Activated CD8-positive, alpha-beta memory T cell treated with anti-CD3 and anti-CD28 coated beads, Interleukin-2, amount 10 ng/mL, durations not matched to agents 7 days and 5 days (primary cell): ENCODE measurements around the gene NPSR1. TPM values are rescaled to one million over a fixed set of nuclear protein-coding genes. Genes with fewer than 3 reads are reported as not detected.

Experiments
- ATAC-seq: fragments of 150-1000 bp; cut with Tn5 transposase; one replicate; pipeline ENCODE4 v1.10.0; 2021; ENCODE audit warnings: moderate library complexity
- CTCF ChIA-PET: fragments of 350-600 bp; sonication (Branson Sonifier 250); formaldehyde crosslinking; loops from one replicate; lab custom pipeline; 2021; ENCODE audit warnings: antibody characterized with exemption; lab: Charles Lee
- DNase-seq: peaks from one replicate; pipeline ENCODE4 v3.0.0-alpha.2; 2020
- H3K27ac Mint-ChIP-seq: one replicate; pipeline ENCODE4 v1.8.0; 2021; ENCODE audit warnings: mild to moderate bottlenecking, mixed read lengths
- H3K27me3 Mint-ChIP-seq: one replicate; pipeline ENCODE4 v1.8.0; 2021; ENCODE audit warnings: mixed read lengths
- H3K36me3 Mint-ChIP-seq: one replicate; pipeline ENCODE4 v1.8.0; 2021; ENCODE audit warnings: mild to moderate bottlenecking, mixed read lengths
- H3K4me1 Mint-ChIP-seq: one replicate; pipeline ENCODE4 v1.8.0; 2021; ENCODE audit warnings: mixed read lengths
- H3K4me3 Mint-ChIP-seq: one replicate; pipeline ENCODE4 v1.8.0; 2021; ENCODE audit warnings: mild to moderate bottlenecking, moderate library complexity, mixed read lengths
- H3K9me3 Mint-ChIP-seq: one replicate; pipeline ENCODE4 v1.8.0; 2022; ENCODE audit warnings: low read depth, mixed read lengths
- total RNA-seq, 2 experiments: library from RNA; stranded (reverse); gene quantifications; one replicate each; pipeline ENCODE4 v1.2.3, GENCODE V29; 2021

NPSR1 gene
- total RNA-seq, 2 experiments from 2014 or later = not detected

DNA sequence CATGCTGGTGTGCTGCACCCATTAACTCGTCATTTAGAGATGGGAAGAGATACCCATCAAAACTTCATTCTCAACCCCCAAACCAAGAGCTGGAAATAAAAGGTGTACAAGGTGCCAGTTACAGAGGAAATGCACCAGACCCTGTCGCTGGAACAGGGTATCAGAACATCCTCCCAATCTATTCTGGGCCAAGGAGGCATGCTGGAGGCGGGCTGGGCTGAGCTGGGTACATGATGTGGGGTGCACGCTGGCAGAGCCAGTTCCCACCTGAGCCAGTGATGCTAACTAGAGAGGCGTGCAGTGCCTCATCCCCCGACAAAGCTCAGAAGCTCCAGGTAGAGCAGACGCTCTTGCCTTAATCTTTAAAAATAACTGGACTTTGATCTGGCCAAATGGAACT is 70.1 kb downstream of the NPSR1 start:
- Mint-ChIP-seq H3K4me1 (peaks cover 8% of the 10 kb centered on the region), H3K27ac (no peak overlapping the region), H3K4me3 (no peak overlapping the region), H3K27me3 (no peaks in the 10 kb centered on the region), H3K9me3 (no peaks in the 10 kb centered on the region), H3K36me3 (no peaks in the 10 kb centered on the region)
- CTCF ChIA-PET = no interaction called here
- no peak for ATAC-seq
- DNase-seq = no peak

DNA sequence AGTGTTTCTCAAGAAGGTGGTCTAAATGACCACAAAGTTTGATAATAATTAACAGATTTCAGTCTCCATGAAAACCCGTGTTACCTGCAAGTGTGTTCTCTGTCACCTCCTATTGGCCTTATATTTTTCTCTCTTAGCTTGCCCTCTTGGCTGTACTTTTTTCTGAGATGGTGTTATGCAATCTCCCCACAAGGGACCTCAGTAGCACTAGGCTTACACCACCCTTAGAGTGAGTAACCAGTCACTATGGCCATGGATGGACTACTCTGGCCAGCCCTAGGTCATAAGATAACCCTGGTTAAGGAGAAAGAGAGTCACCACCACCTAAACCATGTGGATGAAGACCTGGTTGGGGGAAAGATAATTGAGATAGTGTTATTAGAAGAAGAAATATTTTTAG is 76.8 kb downstream of the NPSR1 start:
- H3K36me3 Mint-ChIP-seq = no peaks in the 10 kb centered on the region
- no peak overlapping the region for H3K4me3 Mint-ChIP-seq
- DNase-seq (no peak), ATAC-seq (no peak)
- CTCF ChIA-PET = no interaction called here
- H3K27me3 Mint-ChIP-seq = peaks cover 18% of the 10 kb centered on the region
- no peaks in the 10 kb centered on the region for H3K9me3 Mint-ChIP-seq
- no peak overlapping the region for H3K27ac Mint-ChIP-seq
- H3K4me1 Mint-ChIP-seq = no peaks in the 10 kb centered on the region

DNA sequence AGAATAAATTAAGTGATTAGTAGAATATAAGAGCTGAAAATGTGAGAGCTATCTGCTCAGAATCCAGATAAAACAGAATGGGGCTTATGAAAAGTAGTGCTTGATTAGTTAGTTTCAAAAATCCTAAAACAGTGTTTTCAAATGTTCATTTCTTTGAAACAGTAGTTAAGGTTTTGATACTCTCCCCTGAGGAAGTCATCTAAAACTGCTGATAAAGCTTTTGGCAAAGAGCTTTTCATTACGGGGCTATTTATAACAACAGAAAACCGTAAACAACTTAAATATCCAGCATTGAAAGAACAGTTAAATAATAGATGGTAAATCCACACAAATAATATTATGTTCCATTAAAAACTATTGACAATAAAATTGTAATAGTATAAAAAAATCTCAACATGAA is 77.5 kb downstream of the NPSR1 start:
- Mint-ChIP-seq H3K27me3 (peaks cover 18% of the 10 kb centered on the region), H3K9me3 (no peaks in the 10 kb centered on the region), H3K36me3 (no peaks in the 10 kb centered on the region), H3K4me3 (no peak overlapping the region), H3K4me1 (no peaks in the 10 kb centered on the region), H3K27ac (no peak overlapping the region)
- DNase-seq (no peak), ATAC-seq (no peak)
- CTCF ChIA-PET = no interaction called here

DNA sequence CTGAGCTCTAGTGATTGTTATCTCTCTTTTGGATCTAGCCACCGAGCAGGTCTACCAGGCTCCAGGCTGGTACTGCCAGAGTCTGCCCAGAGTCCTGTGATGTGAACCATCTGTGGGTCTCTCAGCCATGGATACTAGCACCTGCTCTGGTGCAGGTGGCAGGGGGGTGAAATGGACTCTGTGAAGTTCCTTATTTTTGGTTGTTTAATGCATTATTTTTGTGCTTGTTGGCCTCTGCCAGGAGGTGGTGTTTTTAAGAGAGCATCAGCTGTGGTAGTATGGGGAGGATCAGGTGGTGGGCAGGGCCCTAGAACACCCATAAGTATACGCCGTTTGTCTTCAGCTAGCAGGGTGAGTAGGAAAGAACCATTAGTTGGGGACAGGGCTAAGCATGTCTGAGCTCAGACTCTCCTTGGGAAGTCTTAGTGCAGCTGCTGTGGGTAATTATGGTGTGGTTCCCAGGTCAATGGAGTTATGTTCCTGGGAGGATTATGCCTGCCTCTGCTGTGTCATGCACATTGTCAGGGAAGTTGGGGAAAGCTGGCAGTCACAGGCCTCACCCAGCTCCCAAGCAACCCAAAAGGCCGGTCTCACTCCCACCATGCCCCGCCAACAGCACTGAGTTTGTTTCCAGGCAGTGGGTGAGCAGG is 81.8 kb downstream of the NPSR1 start:
- no peak overlapping the region for H3K27ac Mint-ChIP-seq
- no peaks in the 10 kb centered on the region for H3K9me3 Mint-ChIP-seq
- peaks cover 16% of the 10 kb centered on the region for H3K27me3 Mint-ChIP-seq
- no peak overlapping the region for H3K4me3 Mint-ChIP-seq
- no peak for ATAC-seq
- CTCF ChIA-PET = no interaction called here
- no peak for DNase-seq
- H3K36me3 Mint-ChIP-seq = no peaks in the 10 kb centered on the region
- no peaks in the 10 kb centered on the region for H3K4me1 Mint-ChIP-seq

GRCh38 chr7:34740840-34741239 is 82.8 kb downstream of the NPSR1 start:
- Mint-ChIP-seq H3K4me1 (no peaks in the 10 kb centered on the region), H3K9me3 (no peaks in the 10 kb centered on the region), H3K27ac (no peak overlapping the region), H3K36me3 (no peaks in the 10 kb centered on the region), H3K4me3 (no peak overlapping the region), H3K27me3 (peaks cover 14% of the 10 kb centered on the region)
- CTCF ChIA-PET = no interaction called here
- DNase-seq (no peak), ATAC-seq (no peak)

DNA sequence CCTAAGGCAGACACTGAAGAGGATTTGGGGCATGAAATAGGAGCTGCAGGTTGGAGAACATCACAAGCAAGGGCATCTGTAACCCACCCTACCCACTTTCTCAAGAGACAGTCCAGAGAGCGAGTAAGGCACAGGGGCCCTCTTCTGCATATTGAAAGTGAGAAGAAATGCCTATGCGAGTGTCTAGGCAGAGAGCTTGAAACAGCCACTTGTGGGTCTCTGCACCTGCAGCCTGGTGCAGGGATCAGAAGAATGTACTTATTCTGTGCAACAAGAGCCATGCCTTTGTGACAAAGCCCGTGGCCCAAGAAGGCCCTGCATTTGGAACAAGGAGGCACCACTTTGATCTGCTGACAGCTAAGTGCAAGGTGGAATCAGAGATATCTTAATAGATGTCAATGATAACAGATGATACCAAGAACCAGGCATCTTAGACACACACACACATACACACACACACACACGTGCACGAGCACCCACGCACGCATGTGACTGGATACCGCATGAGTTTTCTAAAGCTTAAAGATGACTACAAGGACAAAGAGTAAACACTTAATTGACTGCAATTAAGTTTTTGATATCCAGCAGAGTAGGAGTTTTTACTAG is 89.3 kb downstream of the NPSR1 start:
- Mint-ChIP-seq H3K9me3 (no peaks in the 10 kb centered on the region), H3K36me3 (no peaks in the 10 kb centered on the region), H3K4me3 (no peak overlapping the region), H3K4me1 (no peaks in the 10 kb centered on the region), H3K27me3 (peaks cover 6% of the 10 kb centered on the region), H3K27ac (no peak overlapping the region)
- ATAC-seq = no peak
- CTCF ChIA-PET = no interaction called here
- no peak for DNase-seq

GRCh38 chr7:34747867-34748727 is 90.1 kb downstream of the NPSR1 start:
- Mint-ChIP-seq H3K9me3 (no peaks in the 10 kb centered on the region), H3K4me1 (no peaks in the 10 kb centered on the region)

GRCh38 chr7:34748728-34749089 is 90.7 kb downstream of the NPSR1 start:
- H3K27ac Mint-ChIP-seq = no peak overlapping the region
- ATAC-seq (no peak), DNase-seq (no peak)
- H3K27me3 Mint-ChIP-seq = no peaks in the 10 kb centered on the region
- no peak overlapping the region for H3K4me3 Mint-ChIP-seq
- H3K36me3 Mint-ChIP-seq = no peaks in the 10 kb centered on the region
- H3K4me1 Mint-ChIP-seq = no peaks in the 10 kb centered on the region
- CTCF ChIA-PET = no interaction called here
- no peaks in the 10 kb centered on the region for H3K9me3 Mint-ChIP-seq

More at GRCh38 chr7:34747867-34748727, 90.1 kb downstream of the NPSR1 start:
- DNase-seq (no peak), ATAC-seq (no peak)
- CTCF ChIA-PET = no interaction called here
- Mint-ChIP-seq H3K27ac (no peak overlapping the region), H3K36me3 (no peaks in the 10 kb centered on the region), H3K27me3 (peaks cover 3% of the 10 kb centered on the region), H3K4me3 (no peak overlapping the region)

GRCh38 chr7:34749446-34749845 is 91.4 kb downstream of the NPSR1 start:
- CTCF ChIA-PET = interaction anchor here (1.2 kb wide), 1 partner anchor 17 kb away, joined by 4 read pairs; no protein-coding TSS in a partner anchor
- no peaks in the 10 kb centered on the region for H3K36me3 Mint-ChIP-seq
- no peaks in the 10 kb centered on the region for H3K27me3 Mint-ChIP-seq
- H3K4me3 Mint-ChIP-seq = no peak overlapping the region
- no peaks in the 10 kb centered on the region for H3K9me3 Mint-ChIP-seq
- H3K4me1 Mint-ChIP-seq = no peaks in the 10 kb centered on the region
- DNase-seq (no peak), ATAC-seq (no peak)
- H3K27ac Mint-ChIP-seq = no peak overlapping the region

DNA sequence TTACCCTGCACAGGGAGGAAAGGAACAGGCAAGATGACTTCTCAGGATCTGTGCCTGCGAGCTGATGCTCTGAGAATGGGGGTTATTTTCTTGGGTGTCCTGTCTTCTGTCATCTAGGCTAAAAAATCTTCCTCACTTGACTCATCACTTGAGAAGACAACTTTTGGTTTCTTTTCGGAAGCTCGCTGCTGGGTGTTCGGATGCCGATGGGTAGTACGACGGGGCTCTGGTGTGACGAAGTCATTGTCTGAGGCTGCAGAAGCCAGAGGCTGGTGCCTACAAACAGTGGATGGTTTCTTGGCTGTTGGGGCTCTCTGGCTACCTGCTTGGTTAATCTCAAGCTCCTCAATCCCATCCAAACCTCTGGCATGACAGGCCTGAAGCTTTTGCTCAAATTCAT is 92.2 kb downstream of the NPSR1 start:
- Mint-ChIP-seq H3K4me3 (no peak overlapping the region), H3K27ac (no peak overlapping the region), H3K9me3 (no peaks in the 10 kb centered on the region), H3K27me3 (no peaks in the 10 kb centered on the region), H3K36me3 (no peaks in the 10 kb centered on the region), H3K4me1 (no peaks in the 10 kb centered on the region)
- DNase-seq = no peak
- ATAC-seq = no peak
- CTCF ChIA-PET = interaction anchor here (1.2 kb wide), 1 partner anchor 18 kb away, joined by 4 read pairs; no protein-coding TSS in a partner anchor

DNA sequence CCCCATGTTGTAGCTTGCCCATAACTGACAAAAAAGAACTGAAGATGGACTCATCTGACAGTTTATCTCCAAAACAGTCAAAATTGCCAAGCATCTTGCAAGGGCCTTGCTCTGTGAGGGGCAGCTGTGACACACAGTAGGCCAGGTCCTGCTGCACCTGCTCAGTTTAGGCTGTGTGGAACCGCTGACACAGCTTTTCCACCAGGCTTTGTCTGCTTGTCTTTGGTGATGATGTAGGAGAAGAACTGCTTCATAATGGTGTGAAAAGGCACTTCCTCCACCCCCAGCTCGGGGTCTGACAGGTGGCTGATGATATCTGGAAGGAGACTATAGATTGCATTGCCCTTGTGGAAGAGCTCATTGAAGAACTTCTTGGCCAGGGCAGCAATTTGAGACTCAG is 92.6 kb downstream of the NPSR1 start:
- Mint-ChIP-seq H3K9me3 (no peaks in the 10 kb centered on the region), H3K27me3 (no peaks in the 10 kb centered on the region), H3K36me3 (no peaks in the 10 kb centered on the region), H3K27ac (no peak overlapping the region), H3K4me3 (no peak overlapping the region), H3K4me1 (no peaks in the 10 kb centered on the region)
- ATAC-seq (no peak), DNase-seq (no peak)
- CTCF ChIA-PET = interaction anchor here (1.2 kb wide), 1 partner anchor 18 kb away, joined by 4 read pairs; no protein-coding TSS in a partner anchor

DNA sequence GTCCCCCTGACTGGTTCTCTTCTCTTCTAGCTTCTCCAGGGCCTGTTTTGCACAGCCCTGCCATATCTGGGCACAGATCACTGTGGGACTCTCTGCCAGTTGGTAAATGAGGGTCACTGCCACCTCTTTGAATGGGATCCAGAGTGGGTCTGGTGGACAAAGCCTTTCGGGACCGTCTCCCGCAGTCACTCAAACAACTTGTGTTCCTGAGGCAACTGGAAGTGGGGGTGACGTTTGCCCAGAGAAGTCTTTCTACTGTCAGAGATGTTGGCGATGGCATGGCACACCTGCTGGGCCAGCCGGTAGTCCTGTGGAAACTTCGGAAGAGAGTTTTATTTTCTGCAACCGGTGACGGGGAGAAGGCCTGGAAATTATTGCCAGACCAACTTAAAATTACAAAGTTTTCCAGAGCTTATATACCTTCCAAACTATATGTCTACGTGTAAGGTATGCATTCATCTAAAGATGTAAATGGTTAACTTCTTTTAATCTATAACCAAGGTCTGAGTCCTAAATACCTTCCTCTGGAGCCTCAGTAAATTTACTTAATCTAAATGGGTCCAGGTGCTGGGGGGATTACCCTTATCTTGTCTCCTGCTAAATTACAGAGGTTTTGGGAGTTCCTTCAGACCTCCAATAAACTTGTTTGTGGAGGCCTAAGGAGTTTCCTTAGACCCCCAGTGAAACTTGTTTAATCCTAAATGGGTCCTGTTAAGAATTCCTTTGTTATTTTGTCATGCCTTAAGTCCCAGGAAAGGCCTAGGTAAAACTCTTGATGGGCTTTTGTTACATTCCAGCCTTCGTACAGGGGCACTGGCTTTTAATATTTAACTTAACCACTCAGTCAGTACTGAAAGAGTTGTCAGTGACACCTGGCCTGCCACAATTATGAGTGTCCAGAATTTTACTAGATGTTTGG is 94.0 kb downstream of the NPSR1 start:
- H3K4me3 Mint-ChIP-seq = no peak overlapping the region
- no peak for DNase-seq
- no peaks in the 10 kb centered on the region for H3K27me3 Mint-ChIP-seq
- H3K4me1 Mint-ChIP-seq = no peaks in the 10 kb centered on the region
- CTCF ChIA-PET = no interaction called here
- H3K9me3 Mint-ChIP-seq = no peaks in the 10 kb centered on the region
- H3K27ac Mint-ChIP-seq = no peak overlapping the region
- ATAC-seq = no peak
- H3K36me3 Mint-ChIP-seq = no peaks in the 10 kb centered on the region

DNA sequence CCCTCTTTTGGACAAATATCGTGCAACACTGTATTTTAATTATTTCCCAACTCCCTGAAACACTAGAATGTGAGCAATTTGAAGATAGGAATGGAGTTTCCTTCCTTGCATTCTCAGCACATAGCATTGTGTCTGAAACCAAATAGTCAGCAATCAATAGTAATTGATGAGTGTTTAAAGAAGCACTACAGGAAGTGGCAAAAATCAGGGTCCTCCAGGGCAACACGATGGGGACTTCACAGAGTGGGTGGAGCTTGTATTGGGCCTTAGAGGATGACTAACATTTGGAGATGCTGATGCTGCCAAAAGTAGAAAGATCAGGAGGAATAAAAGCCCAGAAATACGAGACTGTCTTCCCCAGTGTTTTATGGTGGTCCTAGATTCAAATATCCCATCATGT is 94.9 kb downstream of the NPSR1 start:
- H3K4me3 Mint-ChIP-seq = no peak overlapping the region
- H3K27me3 Mint-ChIP-seq = no peaks in the 10 kb centered on the region
- no peak overlapping the region for H3K27ac Mint-ChIP-seq
- CTCF ChIA-PET = no interaction called here
- DNase-seq (no peak), ATAC-seq (no peak)
- no peaks in the 10 kb centered on the region for H3K4me1 Mint-ChIP-seq
- H3K36me3 Mint-ChIP-seq = no peaks in the 10 kb centered on the region
- H3K9me3 Mint-ChIP-seq = no peaks in the 10 kb centered on the region
